GM21528 (cell line): ENCODE results near the gene MXRA7.
"Not testable (repeated sequence)": the region's sequence is repeated elsewhere in the genome, so short reads cannot be mapped to it uniquely, and the experiment has no call there.

Source experiments
- ATAC-seq: cut with Tn5 transposase; IDR thresholded peaks from one replicate; pipeline ENCODE4 v1.9.1; 2021; ENCODE audit warnings: mild to moderate bottlenecking, moderate library complexity; ENCODE audit not compliant: unreplicated experiment, low FRiP score

The MXRA7 gene

GRCh38 chr17:76720211-76720610, 9.4 kb upstream of the MXRA7 start:
- no peak for ATAC-seq

- no peak for ATAC-seq
These were observed 7.8 kb upstream of the MXRA7 start for GRCh38 chr17:76718516-76718915.

GRCh38 chr17:76716839-76717215, 6.1 kb upstream of the MXRA7 start:
- ATAC-seq: no peak

- ATAC-seq: no peak
These were observed 5.5 kb upstream of the MXRA7 start for GRCh38 chr17:76716146-76716838.

- ATAC-seq: no peak
These were observed 4.7 kb upstream of the MXRA7 start for GRCh38 chr17:76715496-76715830.

GRCh38 chr17:76714822-76715495, 4.2 kb upstream of the MXRA7 start:
- no peak for ATAC-seq

- ATAC-seq: no peak
These were observed 3.6 kb upstream of the MXRA7 start for GRCh38 chr17:76714336-76714735.

- no peak for ATAC-seq
These were observed 3.0 kb upstream of the MXRA7 start for GRCh38 chr17:76713765-76714164.

GRCh38 chr17:76712321-76712720, 1.6 kb upstream of the MXRA7 start:
- ATAC-seq: not testable (repeated sequence)

GRCh38 chr17:76709951-76710862, 558 bp downstream of the MXRA7 start:
- ATAC-seq: not testable (repeated sequence)

GRCh38 chr17:76709077-76709950, 1.5 kb downstream of the MXRA7 start:
- ATAC-seq: no peak

GRCh38 chr17:76707985-76708807, 2.6 kb downstream of the MXRA7 start:
- ATAC-seq: no peak

- ATAC-seq: no peak
These were observed 3.9 kb downstream of the MXRA7 start for GRCh38 chr17:76706817-76707216.

- ATAC-seq: no peak
These were observed 6.0 kb downstream of the MXRA7 start for GRCh38 chr17:76704805-76705204.

GRCh38 chr17:76702941-76703637, 7.7 kb downstream of the MXRA7 start:
- ATAC-seq: no peak

- ATAC-seq: no peak
These were observed 8.7 kb downstream of the MXRA7 start for GRCh38 chr17:76702076-76702475.

GRCh38 chr17:76701471-76701967, 9.2 kb downstream of the MXRA7 start:
- ATAC-seq: no peak

- ATAC-seq: no peak
These were observed 9.9 kb downstream of the MXRA7 start for GRCh38 chr17:76700617-76701470.
